Muscle layer of colon (tissue), 2 donors: ENCODE data around the gene ITIH5.
A peak's percentile ranks its signal among the peaks of the same experiment; 100 is the strongest.

Source experiments
- H3K27ac ChIP-seq: one replicate; pipeline ENCODE4 v1.7.0; 2013; ENCODE audit warnings: low read depth, mild to moderate bottlenecking, low read length, moderate library complexity
- H3K27me3 ChIP-seq, 2 donors: one replicate each; pipeline ENCODE4 v1.7.0; 2013; ENCODE audit warnings: low read length in 2 of 2, mild to moderate bottlenecking in 2 of 2; ENCODE audit not compliant: insufficient read depth in 2 of 2, control insufficient read depth in 1 of 2
- H3K36me3 ChIP-seq: one replicate; pipeline ENCODE4 v1.7.0; 2013; ENCODE audit warnings: mild to moderate bottlenecking, low read length; ENCODE audit not compliant: insufficient read depth
- H3K4me1 ChIP-seq: one replicate; pipeline ENCODE4 v1.7.0; 2013; ENCODE audit warnings: mild to moderate bottlenecking, low read length; ENCODE audit not compliant: insufficient read depth
- H3K4me3 ChIP-seq, 2 donors: one replicate each; pipeline ENCODE4 v1.7.0; 2013; ENCODE audit warnings: low read length in 2 of 2, low read depth in 1 of 2, mild to moderate bottlenecking in 1 of 2, moderate library complexity in 1 of 2
- H3K9ac ChIP-seq: one replicate; pipeline ENCODE4 v1.7.0; 2013; ENCODE audit warnings: low read length
- H3K9me3 ChIP-seq: one replicate; pipeline ENCODE4 v1.7.0; 2013; ENCODE audit warnings: mild to moderate bottlenecking, low read length
- donor health status: abdominal sarcoma.
- donor health status: Adenocarcinoma of cecum.

Gene ITIH5

DNA sequence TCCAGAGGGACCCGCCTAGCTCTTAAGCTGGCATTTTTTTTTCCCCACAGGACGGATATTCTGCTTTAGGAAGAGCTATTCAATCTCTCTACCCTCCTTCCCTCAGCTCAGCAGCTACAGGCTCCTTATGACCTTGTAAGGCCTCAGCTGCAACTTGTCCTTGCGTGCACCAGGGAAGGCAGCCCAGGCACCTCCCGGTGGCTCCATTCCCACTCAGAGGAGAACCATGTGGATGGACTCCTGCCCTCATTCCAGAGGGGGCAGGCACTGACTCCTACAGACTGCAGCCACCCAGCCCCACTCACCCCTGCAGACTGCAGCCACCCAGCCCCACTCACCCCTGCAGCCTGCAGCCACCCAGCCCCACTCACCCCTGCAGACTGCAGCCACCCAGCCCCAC, 73.7 kb downstream of the ITIH5 start:
- Histone ChIP-seq H3K4me1 (peaks cover 22% of the 10 kb centered on the region), H3K27ac (peak overlapping the region; percentile 94), H3K4me3 (no peak overlapping the region), H3K9me3 (no peaks in the 10 kb centered on the region), H3K9ac (peak overlapping the region; percentile 11), H3K36me3 (no peaks in the 10 kb centered on the region), H3K27me3 (no peaks in the 10 kb centered on the region)

GRCh38 chr10:7592627-7593026, 74.1 kb downstream of the ITIH5 start:
- H3K4me1 ChIP-seq = peaks cover 22% of the 10 kb centered on the region
- no peak overlapping the region for H3K4me3 ChIP-seq
- no peaks in the 10 kb centered on the region for H3K9me3 ChIP-seq
- peak overlapping the region; percentile 11 for H3K9ac ChIP-seq
- H3K36me3 ChIP-seq = no peaks in the 10 kb centered on the region
- no peaks in the 10 kb centered on the region for H3K27me3 ChIP-seq
- H3K27ac ChIP-seq = peak overlapping the region; percentile 94

GRCh38 chr10:7590271-7590670, 76.5 kb downstream of the ITIH5 start:
- no peaks in the 10 kb centered on the region for H3K27me3 ChIP-seq
- no peak overlapping the region for H3K4me3 ChIP-seq
- H3K27ac ChIP-seq = no peak overlapping the region
- H3K36me3 ChIP-seq = peaks cover 18% of the 10 kb centered on the region
- H3K9me3 ChIP-seq = no peaks in the 10 kb centered on the region
- peaks cover 22% of the 10 kb centered on the region for H3K4me1 ChIP-seq
- H3K9ac ChIP-seq = no peak overlapping the region

GRCh38 chr10:7589748-7590147, 77.0 kb downstream of the ITIH5 start:
- Histone ChIP-seq H3K9me3 (no peaks in the 10 kb centered on the region), H3K36me3 (peaks cover 23% of the 10 kb centered on the region), H3K9ac (no peak overlapping the region), H3K27ac (no peak overlapping the region), H3K4me1 (peaks cover 22% of the 10 kb centered on the region), H3K4me3 (no peak overlapping the region), H3K27me3 (no peaks in the 10 kb centered on the region)

DNA sequence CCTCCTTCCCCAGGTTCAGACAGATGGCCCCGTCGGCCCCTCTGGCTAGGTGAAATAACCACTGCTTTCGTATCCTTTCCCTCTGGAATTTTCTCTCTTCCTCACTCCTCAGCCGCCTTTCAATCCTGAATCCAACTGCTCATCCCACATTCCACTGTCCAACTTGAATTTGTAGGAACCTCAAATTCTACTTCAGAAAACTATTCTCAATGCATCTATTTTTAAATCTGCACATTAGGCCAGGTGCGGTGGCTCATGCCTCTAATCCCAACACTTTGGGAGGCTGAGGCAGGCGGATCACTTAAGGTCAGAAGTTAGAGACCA, 78.9 kb downstream of the ITIH5 start:
- Histone ChIP-seq H3K9me3 (no peaks in the 10 kb centered on the region), H3K4me3 (no peak overlapping the region), H3K27ac (no peak overlapping the region), H3K27me3 (no peaks in the 10 kb centered on the region), H3K9ac (no peak overlapping the region), H3K36me3 (peaks cover 27% of the 10 kb centered on the region), H3K4me1 (peaks cover 8% of the 10 kb centered on the region)

- Histone ChIP-seq H3K9ac (no peak overlapping the region), H3K9me3 (no peaks in the 10 kb centered on the region), H3K4me3 (no peak overlapping the region), H3K36me3 (peaks cover 27% of the 10 kb centered on the region), H3K27me3 (no peaks in the 10 kb centered on the region), H3K4me1 (peaks cover 3% of the 10 kb centered on the region), H3K27ac (no peak overlapping the region)
Observed at GRCh38 chr10:7587168-7587864, 79.5 kb downstream of the ITIH5 start.

- Histone ChIP-seq H3K27me3 (no peaks in the 10 kb centered on the region), H3K36me3 (peaks cover 30% of the 10 kb centered on the region), H3K9ac (no peak overlapping the region), H3K4me3 (no peak overlapping the region), H3K27ac (no peak overlapping the region), H3K4me1 (no peaks in the 10 kb centered on the region), H3K9me3 (no peaks in the 10 kb centered on the region)
Observed at GRCh38 chr10:7585228-7585627, 81.5 kb downstream of the ITIH5 start.

- Histone ChIP-seq H3K27me3 (no peaks in the 10 kb centered on the region), H3K4me3 (no peak overlapping the region), H3K9me3 (no peaks in the 10 kb centered on the region), H3K9ac (no peak overlapping the region), H3K4me1 (no peaks in the 10 kb centered on the region), H3K27ac (peak overlapping the region; percentile 14), H3K36me3 (peaks cover 34% of the 10 kb centered on the region)
Observed at GRCh38 chr10:7583626-7584025, 83.1 kb downstream of the ITIH5 start.

DNA sequence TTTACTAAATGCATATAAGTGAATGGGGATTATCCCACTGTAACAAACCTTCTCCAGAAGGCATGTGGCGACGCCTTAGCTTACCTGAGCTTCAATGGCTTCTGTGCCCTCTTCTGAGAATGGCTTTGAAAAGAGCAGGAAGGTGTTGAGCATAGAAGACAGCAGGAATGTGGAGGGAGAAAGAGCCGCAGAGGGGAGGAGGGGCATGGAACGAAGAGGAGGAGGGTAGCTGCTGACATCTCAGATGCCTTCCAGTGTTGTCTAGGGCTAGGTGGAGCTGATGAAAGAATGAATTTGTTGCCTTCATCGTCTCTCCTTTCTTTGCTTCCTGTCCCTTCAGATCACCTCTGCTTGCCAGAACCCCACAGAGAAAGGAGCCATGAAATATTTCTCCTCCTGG, 86.2 kb downstream of the ITIH5 start:
- no peak overlapping the region for H3K9ac ChIP-seq
- no peaks in the 10 kb centered on the region for H3K9me3 ChIP-seq
- H3K4me1 ChIP-seq = no peaks in the 10 kb centered on the region
- H3K36me3 ChIP-seq = peaks cover 47% of the 10 kb centered on the region
- no peak overlapping the region for H3K4me3 ChIP-seq
- H3K27ac ChIP-seq = no peak overlapping the region
- H3K27me3 ChIP-seq = no peaks in the 10 kb centered on the region

DNA sequence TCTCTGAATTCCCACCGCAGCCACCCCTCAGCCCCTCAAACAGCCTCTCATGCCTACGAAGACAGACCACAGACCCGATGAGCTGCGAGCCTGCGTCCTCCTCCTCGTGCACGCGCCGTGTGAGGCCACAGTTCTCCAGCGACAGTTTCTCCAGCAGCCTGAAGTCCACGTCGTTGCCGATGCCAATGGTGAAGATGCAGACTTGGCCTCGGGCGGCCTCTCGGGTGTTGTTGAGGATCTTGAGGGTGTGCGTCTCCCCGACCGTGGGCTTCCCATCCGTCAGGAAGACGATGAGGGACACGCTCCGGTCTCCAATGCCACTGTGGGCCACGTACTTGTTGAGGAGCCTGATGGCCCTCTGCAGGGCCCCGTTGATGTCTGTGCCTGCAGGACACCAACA, 87.1 kb downstream of the ITIH5 start:
- Histone ChIP-seq H3K4me3 (no peak overlapping the region), H3K4me1 (no peaks in the 10 kb centered on the region), H3K27me3 (no peaks in the 10 kb centered on the region), H3K9ac (no peak overlapping the region), H3K9me3 (no peaks in the 10 kb centered on the region), H3K27ac (no peak overlapping the region), H3K36me3 (peaks cover 47% of the 10 kb centered on the region)

DNA sequence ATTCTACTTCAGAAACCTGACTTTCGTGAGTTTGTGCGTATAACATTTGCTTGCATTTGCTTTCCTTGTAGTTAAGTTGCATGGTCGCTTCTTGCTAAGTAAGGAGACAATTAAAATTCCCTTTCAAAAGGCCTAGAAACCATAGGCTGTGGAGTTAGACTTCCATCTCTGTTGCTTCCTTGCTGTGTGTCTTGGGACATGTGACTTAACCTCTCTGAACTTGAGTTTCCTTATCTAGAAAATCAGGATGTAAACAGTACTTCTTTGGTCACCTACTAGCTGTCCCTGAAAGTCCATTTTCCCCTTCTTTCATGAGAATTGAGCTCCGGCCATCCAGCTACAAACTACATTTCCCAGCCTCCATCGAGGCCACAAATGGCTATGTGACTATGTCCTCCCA, 89.2 kb downstream of the ITIH5 start:
- Histone ChIP-seq H3K9me3 (no peaks in the 10 kb centered on the region), H3K27me3 (no peaks in the 10 kb centered on the region), H3K4me3 (no peak overlapping the region), H3K9ac (no peak overlapping the region), H3K27ac (no peak overlapping the region), H3K4me1 (peaks cover 6% of the 10 kb centered on the region), H3K36me3 (peaks cover 48% of the 10 kb centered on the region)

DNA sequence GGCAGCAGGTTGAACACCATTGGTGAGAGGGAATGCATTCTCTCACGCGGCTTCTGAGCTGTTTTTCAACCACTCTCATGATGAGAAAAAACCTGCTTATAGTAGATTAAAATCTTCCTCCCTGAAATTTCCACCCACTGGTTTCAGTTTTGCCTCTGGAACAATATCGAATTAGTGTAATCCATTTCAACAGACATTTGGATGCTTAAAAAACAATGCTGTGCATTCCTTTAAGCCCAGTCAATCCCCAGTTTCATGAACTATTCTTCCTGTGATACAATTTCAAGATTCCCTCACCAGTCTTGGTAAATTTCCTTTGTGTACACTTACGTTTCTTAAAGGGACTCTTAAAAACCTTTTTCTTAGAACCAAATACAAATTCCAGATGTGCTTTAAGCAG, 89.6 kb downstream of the ITIH5 start:
- Histone ChIP-seq H3K36me3 (peaks cover 48% of the 10 kb centered on the region), H3K4me1 (peaks cover 9% of the 10 kb centered on the region), H3K9me3 (no peaks in the 10 kb centered on the region), H3K27ac (no peak overlapping the region), H3K4me3 (no peak overlapping the region), H3K27me3 (no peaks in the 10 kb centered on the region), H3K9ac (no peak overlapping the region)
